Stimulated activated CD4-positive, alpha-beta T cell treated with anti-CD3 and anti-CD28 coated beads, Interleukin-4, amount 100 ng/mL, for 1 hour (primary cell): ENCODE results near the gene GAB4.
"Not testable (repeated sequence)": the region's sequence is repeated elsewhere in the genome, so short reads cannot be mapped to it uniquely, and the experiment has no call there.

Experiments used
- DNase-seq: peaks from one replicate; pipeline ENCODE4 v3.0.0-alpha.2; 2020

Gene GAB4

DNA sequence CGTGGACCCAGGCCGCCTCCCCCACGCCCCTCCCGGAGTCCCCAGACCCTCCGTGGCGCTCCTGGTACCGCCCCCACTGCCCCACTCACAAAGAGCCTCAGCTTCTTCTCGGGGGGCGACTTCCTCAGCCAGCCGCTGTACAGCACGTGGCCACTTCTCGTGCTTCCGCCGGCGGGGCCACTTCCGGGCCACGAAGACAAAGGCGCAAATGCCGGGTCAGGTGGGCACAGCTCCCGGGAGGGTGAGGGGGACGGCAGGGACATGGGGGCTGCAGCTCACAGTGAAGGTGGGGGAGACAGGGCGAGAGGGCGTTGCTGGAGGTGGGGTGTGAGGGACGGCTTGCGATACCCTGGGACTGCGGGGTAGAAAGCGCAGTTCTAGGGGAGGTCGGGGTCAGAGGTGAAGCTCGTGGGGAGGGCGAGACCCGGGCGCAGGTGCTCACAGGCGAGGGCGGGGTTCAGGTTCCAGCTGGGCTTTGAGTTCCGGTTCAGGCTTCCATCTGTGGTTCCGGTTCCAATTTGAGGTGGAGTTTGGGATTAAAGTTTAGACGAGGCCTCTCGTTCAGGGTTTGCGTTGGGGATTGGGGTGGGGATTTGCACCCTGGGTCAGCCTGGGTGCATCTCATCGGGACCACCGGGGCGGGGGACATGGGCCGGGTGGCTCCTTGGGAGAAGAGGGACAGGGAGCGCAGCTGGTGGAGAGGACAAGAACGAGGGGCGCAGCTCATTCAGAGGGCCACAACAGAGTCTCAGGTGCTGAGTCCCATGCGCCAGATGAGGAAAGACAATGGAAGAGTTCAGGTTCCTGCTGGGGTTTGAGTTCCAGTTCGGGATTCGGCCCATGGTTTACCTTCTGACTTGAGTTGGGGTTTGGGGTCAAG lies at the start of gene GAB4:
Gene GAB4 (minus strand): TSS at position 371 of the 880 bp plus-strand sequence. CDS start 108 bp downstream, at position 263.
- DNase-seq: no peak

- no peak for DNase-seq
These were observed 48.8 kb upstream of the GAB4 start for GRCh38 chr22:17056807-17057206.

DNA sequence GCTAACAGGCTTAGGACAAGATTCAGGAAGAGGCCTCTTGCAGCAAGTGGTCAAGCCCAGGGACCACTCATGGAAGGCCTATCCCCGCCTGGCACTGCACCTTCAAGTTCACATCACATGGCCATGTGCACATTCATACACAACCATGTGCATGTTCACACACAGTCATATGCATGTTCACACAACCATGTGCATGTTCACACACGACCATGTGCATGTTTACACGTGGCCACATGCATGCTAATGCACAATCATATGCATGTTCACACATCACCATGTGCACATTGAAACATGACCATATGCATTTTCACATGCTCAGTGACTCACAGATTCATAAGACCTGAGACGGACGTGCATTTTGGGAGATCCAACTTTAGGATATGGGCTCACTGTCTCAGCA lies 48.0 kb upstream of the GAB4 start:
- DNase-seq: no peak

DNA sequence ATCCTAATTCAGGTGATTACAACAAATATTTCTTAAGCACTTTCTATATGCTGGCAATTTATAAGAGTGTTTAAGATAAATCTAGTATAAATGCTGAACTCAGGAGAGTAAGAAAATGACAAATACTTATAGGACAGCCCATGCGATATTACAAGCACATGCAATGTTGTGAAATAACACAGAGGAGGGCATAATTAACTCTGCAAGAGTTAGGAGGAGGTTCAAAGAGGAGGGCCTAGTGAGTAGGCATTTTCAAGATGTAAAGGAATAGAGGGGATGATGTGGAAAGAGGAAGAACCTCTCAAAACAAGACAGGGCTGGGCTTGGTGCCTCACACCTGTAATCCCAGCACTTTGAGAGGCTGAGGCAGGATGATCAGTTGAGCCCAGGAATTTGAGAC lies 39.6 kb upstream of the GAB4 start:
- no peak for DNase-seq

- no peak for DNase-seq
These were observed 38.7 kb upstream of the GAB4 start for GRCh38 chr22:17046566-17047348.

DNA sequence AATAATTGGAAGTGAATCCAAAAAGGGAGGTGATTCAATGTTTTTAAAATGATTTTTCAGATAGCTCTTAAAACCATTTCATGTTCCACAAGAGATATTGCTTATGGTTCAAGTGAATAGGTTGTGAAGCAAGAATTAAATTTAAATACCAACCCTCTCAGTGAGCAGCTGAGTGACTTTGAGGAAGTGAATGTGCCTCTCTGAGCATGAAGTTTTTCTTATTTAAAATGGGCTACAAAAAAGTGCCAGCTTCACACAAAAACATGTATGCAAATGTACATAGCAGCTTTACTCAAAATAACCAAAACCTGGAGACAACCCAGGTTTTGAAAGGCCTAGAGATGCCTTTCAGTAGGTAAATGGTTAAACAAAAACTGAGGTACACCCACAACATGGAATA lies 35.5 kb upstream of the GAB4 start:
- DNase-seq: no peak

DNA sequence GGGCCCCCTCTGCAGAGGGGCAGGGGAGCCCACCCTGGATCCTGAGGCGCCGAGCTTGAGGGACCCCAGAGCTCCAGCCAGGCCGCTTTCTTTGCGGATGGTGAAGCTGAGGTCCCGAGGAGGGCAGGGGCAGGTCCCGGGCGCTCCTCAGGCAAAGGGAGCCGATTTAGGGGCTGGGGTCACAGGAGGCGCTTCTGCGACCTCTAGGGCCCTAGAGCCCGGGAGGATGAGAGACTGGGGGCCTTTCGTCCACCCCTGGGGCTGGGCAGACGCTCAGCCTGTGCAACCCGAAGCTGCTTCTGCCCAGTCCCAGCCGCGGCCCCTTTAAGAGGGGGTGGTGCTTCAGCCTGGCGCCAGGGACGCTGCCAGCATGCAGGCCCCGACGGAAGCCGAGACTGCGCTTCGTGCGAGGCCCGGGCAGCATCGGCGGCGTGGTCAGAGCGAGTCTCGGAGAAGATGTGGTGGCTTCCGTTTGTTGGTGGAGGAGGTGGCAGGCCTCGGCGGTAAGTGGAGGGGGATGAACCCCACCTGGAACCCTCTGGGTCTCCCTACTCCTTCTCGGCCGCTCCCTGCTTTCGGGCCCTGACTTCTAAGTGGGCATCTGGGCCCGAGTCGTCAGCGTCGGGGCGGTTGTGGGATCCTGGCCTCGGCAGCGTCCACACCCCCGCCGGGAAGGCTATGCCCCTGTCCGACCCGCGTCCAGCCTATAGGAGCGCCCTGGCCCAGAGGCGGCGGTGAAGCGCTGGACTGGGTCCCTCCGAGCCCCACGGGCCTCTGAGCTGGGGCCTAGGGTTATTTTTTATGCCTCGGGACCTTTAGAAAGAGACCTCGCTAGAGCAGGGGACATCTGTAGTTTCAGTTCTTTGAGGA lies 29.1 kb upstream of the GAB4 start:
- DNase-seq: not testable (repeated sequence)

- not testable (repeated sequence) for DNase-seq
These were observed 28.2 kb upstream of the GAB4 start for GRCh38 chr22:17035976-17036841.

- DNase-seq: no peak
These were observed 27.2 kb upstream of the GAB4 start for GRCh38 chr22:17035246-17035645.

- DNase-seq: not testable (repeated sequence)
These were observed 26.5 kb upstream of the GAB4 start for GRCh38 chr22:17034532-17034931.

DNA sequence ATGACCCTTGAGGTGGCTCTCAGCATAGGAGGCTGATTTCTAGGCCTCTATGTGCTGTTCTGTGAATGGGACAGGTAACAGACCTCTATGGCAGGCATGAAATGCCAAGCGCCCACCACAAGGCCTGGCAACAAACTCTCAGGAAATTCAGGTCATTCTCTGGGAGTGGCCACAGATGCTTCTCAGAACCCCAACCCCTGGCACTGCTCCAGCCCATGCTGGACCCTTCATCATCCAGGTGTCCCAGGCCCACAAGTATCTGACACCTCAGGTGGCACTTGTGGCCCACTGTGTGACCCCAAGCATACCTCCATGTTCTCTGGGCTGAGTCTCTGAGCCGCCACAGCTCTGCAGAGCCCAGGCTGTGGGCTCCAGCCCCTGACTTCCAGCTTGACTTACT lies 24.3 kb upstream of the GAB4 start:
- not testable (repeated sequence) for DNase-seq

GRCh38 chr22:17024380-17024779 lies 16.4 kb upstream of the GAB4 start:
- DNase-seq: not testable (repeated sequence)

GRCh38 chr22:17015552-17015951 lies 7.5 kb upstream of the GAB4 start:
- DNase-seq: not testable (repeated sequence)

- DNase-seq: not testable (repeated sequence)
These were observed 6.0 kb upstream of the GAB4 start for GRCh38 chr22:17014101-17014440.

DNA sequence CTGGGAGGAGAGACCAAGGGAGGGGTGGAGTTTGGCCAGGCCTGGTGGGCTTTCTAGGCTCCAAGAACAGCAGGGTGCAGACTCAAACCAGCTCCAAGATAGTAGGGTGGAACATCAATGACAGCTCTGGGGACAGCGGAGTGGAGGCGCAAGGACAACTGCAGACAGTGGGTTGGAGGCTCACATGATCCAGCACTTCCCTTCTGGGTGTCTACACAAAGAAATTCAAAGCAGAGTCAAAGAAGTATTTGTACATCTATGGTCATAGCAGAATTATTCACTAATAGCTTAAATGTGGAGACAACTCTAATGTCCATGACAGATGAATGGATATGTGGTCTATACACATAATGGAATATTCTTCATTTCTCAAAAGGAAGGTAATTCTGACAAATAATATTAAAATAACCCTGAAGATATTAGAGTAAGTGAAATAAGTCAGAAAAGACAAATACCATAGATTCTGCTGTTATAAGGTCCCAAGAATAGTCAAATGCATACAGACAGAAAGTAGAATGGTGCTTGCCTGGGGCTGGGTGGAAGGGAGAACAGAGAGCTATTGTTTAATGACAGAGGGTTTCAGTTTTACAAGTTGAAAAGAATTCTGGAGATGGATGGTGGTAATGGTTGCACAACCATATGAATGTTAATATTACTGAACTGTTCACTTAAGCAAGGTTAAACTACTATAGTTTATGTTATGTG lies 5.5 kb upstream of the GAB4 start:
- DNase-seq: no peak

- no peak for DNase-seq
These were observed 4.2 kb upstream of the GAB4 start for GRCh38 chr22:17012267-17012666.

DNA sequence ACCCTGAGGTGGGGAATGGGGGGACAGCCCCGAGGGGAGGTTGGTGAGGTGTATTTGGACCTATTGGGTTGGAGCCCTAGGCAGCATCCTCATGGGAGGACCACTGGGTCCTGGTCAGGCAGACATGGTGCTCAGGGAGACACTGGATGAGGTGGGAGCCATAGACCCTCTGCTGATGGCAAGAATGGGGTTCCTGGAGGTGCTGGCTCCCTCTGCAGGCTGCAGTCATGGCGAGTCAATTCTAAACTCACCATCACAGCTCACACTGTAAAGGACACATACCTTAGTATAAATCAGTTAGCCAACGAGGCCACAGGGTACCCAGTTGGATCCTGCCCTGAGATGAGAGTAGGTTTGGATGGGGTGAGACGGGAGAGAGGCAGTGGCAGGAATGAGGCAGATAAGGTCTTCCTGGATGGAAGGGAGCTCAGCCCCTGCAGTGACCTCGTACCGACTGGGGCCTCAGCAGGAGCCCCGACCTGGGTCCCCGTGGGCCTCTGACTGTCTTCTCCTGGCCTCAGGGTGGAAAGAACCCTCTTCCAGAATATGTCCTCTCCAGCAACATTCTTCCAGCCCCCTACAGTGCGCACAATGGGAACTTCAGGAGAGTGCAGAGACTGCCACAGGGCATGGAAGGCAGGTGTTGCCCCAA lies 1.7 kb upstream of the GAB4 start:
- DNase-seq: no peak

GRCh38 chr22:17007257-17007656 lies 765 bp downstream of the GAB4 start:
- no peak for DNase-seq

DNA sequence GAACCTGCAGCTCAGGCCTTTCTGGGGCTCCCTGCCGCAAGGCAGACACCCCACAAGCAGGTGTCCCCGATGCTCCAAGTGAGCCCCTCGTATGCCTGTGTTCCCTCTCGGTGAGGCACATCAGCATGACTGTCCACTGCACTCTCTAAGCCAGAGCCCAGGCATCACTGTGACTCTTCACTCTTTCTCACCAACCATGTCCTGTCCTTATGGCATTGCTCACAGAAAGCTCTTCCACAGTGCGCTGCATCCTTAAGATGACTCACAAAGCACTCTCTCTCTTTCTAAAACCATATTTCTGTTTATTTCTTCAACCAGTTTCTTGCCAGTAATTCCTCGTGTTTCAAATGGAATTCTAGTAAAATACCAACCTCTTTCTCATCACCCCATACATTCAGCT lies 18.1 kb downstream of the GAB4 start:
- no peak for DNase-seq

- DNase-seq: no peak
These were observed 19.8 kb downstream of the GAB4 start for GRCh38 chr22:16988257-16988656.

DNA sequence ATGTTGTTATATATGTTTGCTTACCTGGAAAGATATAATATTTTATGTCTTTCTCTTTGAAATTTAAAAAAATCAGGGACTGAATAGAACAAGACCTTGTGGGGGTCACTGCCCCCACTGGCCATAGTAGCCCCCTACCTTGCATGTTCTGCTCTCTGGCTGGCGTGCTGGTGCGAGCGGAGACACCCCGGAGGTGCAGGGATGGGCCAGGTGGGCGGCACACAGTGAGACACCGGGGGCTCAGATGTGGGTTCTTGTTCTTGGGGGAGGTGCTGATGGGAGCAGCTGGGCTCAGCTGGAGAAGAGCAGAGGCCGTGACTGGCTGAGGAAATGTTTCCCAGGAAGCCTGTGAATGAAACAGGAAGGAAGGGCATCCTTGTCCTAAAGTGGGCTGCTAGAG lies 20.2 kb downstream of the GAB4 start:
- no peak for DNase-seq
